ENCODE measurements around the gene SMG6. TPM values are rescaled to one million over a fixed set of nuclear protein-coding genes. Genes with fewer than 3 reads are reported as not detected.
A peak's percentile ranks its signal among the peaks of the same experiment; 100 is the strongest.

Gene SMG6
- total RNA-seq, 2 donors from 2014 or later, result 33.2 to 82.9 TPM

GRCh38 chr17:2250140-2251095 is 53.2 kb downstream of the SMG6 start:
- no peak for DNase-seq (ENCODE audit: low spot score)
- Histone ChIP-seq H3K27me3 (replicated peaks; ENCODE audit: insufficient read depth) (no peaks in the 10 kb centered on the region), H3K36me3 (peaks cover 7% of the 10 kb centered on the region), H3K27ac (no peak overlapping the region), H3K4me1 (ENCODE audit: control insufficient read depth in 1 of 2, low read depth in 2 of 2) (no peaks in the 10 kb centered on the region), H3K4me3 (no peak overlapping the region), H3K9me3 (no peaks in the 10 kb centered on the region)
- TF ChIP-seq CTCF (IDR thresholded peaks at IDR 0.05), result no peak
- no peak for ATAC-seq (ENCODE audit: insufficient number of reproducible peaks, low FRiP score, low read depth)

- ATAC-seq (ENCODE audit: insufficient number of reproducible peaks, low FRiP score, low read depth), result no peak
- H3K4me3 ChIP-seq, result no peak overlapping the region
- no peak for DNase-seq (ENCODE audit: low spot score)
- TF ChIP-seq CTCF (IDR thresholded peaks at IDR 0.05), result no peak
- no peaks in the 10 kb centered on the region for H3K9me3 ChIP-seq
- H3K27ac ChIP-seq, result no peak overlapping the region
- no peaks in the 10 kb centered on the region for H3K27me3 ChIP-seq (replicated peaks; ENCODE audit: insufficient read depth)
- peaks cover 3% of the 10 kb centered on the region for H3K36me3 ChIP-seq
- H3K4me1 ChIP-seq (ENCODE audit: control insufficient read depth in 1 of 2, low read depth in 2 of 2), result peaks cover 6 to 15% of the 10 kb centered on the region in 2 donors
These were observed 56.6 kb downstream of the SMG6 start for GRCh38 chr17:2247005-2247404.

- Histone ChIP-seq H3K4me3 (no peak overlapping the region), H3K27me3 (replicated peaks; ENCODE audit: insufficient read depth) (no peaks in the 10 kb centered on the region), H3K27ac (peak overlapping the region; percentile 15 to 68), H3K36me3 (no peaks in the 10 kb centered on the region), H3K9me3 (no peaks in the 10 kb centered on the region), H3K4me1 (ENCODE audit: control insufficient read depth in 1 of 2, low read depth in 2 of 2) (peaks cover 9 to 27% of the 10 kb centered on the region in 2 donors)
- DNase-seq (ENCODE audit: low spot score) (peak; percentile 76), ATAC-seq (ENCODE audit: insufficient number of reproducible peaks, low FRiP score, low read depth) (peak; percentile 47)
- peak; percentile 95 for TF ChIP-seq CTCF (IDR thresholded peaks at IDR 0.05)
These were observed 58.8 kb downstream of the SMG6 start for GRCh38 chr17:2244545-2245525.

- Histone ChIP-seq H3K4me3 (no peak overlapping the region), H3K36me3 (no peaks in the 10 kb centered on the region), H3K9me3 (no peaks in the 10 kb centered on the region), H3K4me1 (ENCODE audit: control insufficient read depth in 1 of 2, low read depth in 2 of 2) (peaks cover 11 to 36% of the 10 kb centered on the region in 2 donors), H3K27ac (peak overlapping the region; percentile 53 to 68), H3K27me3 (replicated peaks; ENCODE audit: insufficient read depth) (no peaks in the 10 kb centered on the region)
- no peak for ATAC-seq (ENCODE audit: insufficient number of reproducible peaks, low FRiP score, low read depth)
- no peak for DNase-seq (ENCODE audit: low spot score)
- TF ChIP-seq CTCF (IDR thresholded peaks at IDR 0.05), result no peak
These were observed 59.6 kb downstream of the SMG6 start for GRCh38 chr17:2243953-2244352.

- no peak overlapping the region for H3K4me3 ChIP-seq
- no peaks in the 10 kb centered on the region for H3K36me3 ChIP-seq
- H3K4me1 ChIP-seq (ENCODE audit: control insufficient read depth in 1 of 2, low read depth in 2 of 2), result peaks cover 32 to 57% of the 10 kb centered on the region in 2 donors
- H3K27ac ChIP-seq, result no peak overlapping the region
- DNase-seq (ENCODE audit: low spot score), result no peak
- H3K9me3 ChIP-seq, result no peaks in the 10 kb centered on the region
- no peak for ATAC-seq (ENCODE audit: insufficient number of reproducible peaks, low FRiP score, low read depth)
- H3K27me3 ChIP-seq (replicated peaks; ENCODE audit: insufficient read depth), result no peaks in the 10 kb centered on the region
- TF ChIP-seq CTCF (IDR thresholded peaks at IDR 0.05), result no peak
These were observed 61.8 kb downstream of the SMG6 start for GRCh38 chr17:2241823-2242222.

All from thoracic aorta (tissue), 2 donors.